ENCODE measurements around the gene AMBP. TPM values are rescaled to one million over a fixed set of nuclear protein-coding genes. Genes with fewer than 3 reads are reported as not detected.

Gene AMBP
- total and polyA plus RNA-seq, 2 of the 13 experiments (the other 11 are each of a cell fraction or from before 2014, with no cell fraction given) = 1,510 to 2,580 TPM

- peak overlapping the region; percentile 72 to 91 (median 76) for H3K4me3 ChIP-seq (replicated peaks in 1 of 3; ENCODE audit: insufficient read depth in 1 of 3, low read depth in 2 of 3, low read length in 3 of 3)
- peak; percentile 45 for DNase-seq (ENCODE audit: low spot score)
- peak overlapping the region; percentile 97 for H3K4me2 ChIP-seq (ENCODE audit: low read depth, low read length)
- POLR2A ChIA-PET = interaction anchor here (1.8 to 7.4 kb wide), 4 partner anchors 17 to 100 kb away, joined by 4 to 75 read pairs (median 22); no protein-coding TSS in a partner anchor
- intact Hi-C loops (cut with micrococcal nuclease; ENCODE audit: unreplicated experiment) (no loop called here), in situ Hi-C loops (cut with HindIII; ENCODE audit: extremely low pct_ligation_motif_present, low pct_unique_long_range_greater_than_20kb) (no loop called here)
- peak overlapping the region; percentile 98 for H3K27ac ChIP-seq (ENCODE audit: extremely low read length, insufficient read depth, low read length)
- ATAC-seq = peak; percentile 9; the same call in 2 of the 3 replicates
- H4K20me1 ChIP-seq (ENCODE audit: insufficient read depth, low read length) = peaks cover 43% of the 10 kb centered on the region
- FAIRE-seq = no peak
- H3K9ac ChIP-seq (ENCODE audit: insufficient read depth, low read depth, low read length) = peak overlapping the region; percentile 87
- peaks cover 72% of the 10 kb centered on the region for H3K79me2 ChIP-seq (ENCODE audit: insufficient read depth, low read length)
- H3K9me3 ChIP-seq (ENCODE audit: low read length) = no peaks in the 10 kb centered on the region
- CTCF ChIA-PET (ENCODE audit: low intra/inter-chr PET ratio, low total read pairs) = no interaction called here
- H3K36me3 ChIP-seq (replicated peaks in 1 of 2; ENCODE audit: control insufficient read depth in 1 of 2, insufficient read depth in 2 of 2, low read length in 2 of 2) = peaks cover 27 to 47% of the 10 kb centered on the region in 2 experiments
- BruUV-seq (replicated peaks) = no TSS peak
- 4% methylated on average over 12 of the region's 14 CpGs for WGBS (ENCODE audit: low lambda C conversion rate)
- H3K4me1 ChIP-seq (ENCODE audit: insufficient read depth, low read length) = peaks cover 78% of the 10 kb centered on the region
- H3K27me3 ChIP-seq (ENCODE audit: control insufficient read depth in 1 of 2, insufficient read depth in 2 of 2, low read length in 2 of 2) = no peaks in the 10 kb centered on the region; a peak in 1 of 5 replicates
- H2AFZ ChIP-seq (ENCODE audit: low read length) = no peak overlapping the region
- TF ChIP-seq SP1 (IDR thresholded peaks at IDR 0.05) (no peak), SP1 (CRISPR knock-in tag; IDR thresholded peaks at IDR 0.05) (no peak), MED13 (CRISPR knock-in tag; IDR thresholded peaks at IDR 0.05) (no peak), USF2 (IDR thresholded peaks at IDR 0.05; ENCODE audit: low read depth, low read length) (no peak), USF2 (CRISPR knock-in tag; IDR thresholded peaks at IDR 0.05; ENCODE audit: borderline replicate concordance) (no peak), CREB3 (CRISPR knock-in tag; IDR thresholded peaks at IDR 0.05) (no peak), HOXA3 (CRISPR knock-in tag; IDR thresholded peaks at IDR 0.05) (peak; percentile 19; the same call in 1 of the 2 replicates), MXI1 (IDR thresholded peaks at IDR 0.05; ENCODE audit: borderline replicate concordance, low read depth, low read length) (peak; percentile 56; the same call in 1 of the 3 replicates), SOX5 (CRISPR knock-in tag; IDR thresholded peaks at IDR 0.05; ENCODE audit: borderline replicate concordance) (0 out of 2 replicates have a peak, but pooled peaks have one; percentile 11), FOXO1 (CRISPR knock-in tag; IDR thresholded peaks at IDR 0.05) (0 out of 2 replicates have a peak, but pooled peaks have one; percentile 26), ZFP91 (CRISPR knock-in tag; IDR thresholded peaks at IDR 0.05; ENCODE audit: borderline replicate concordance) (peak; percentile 63), ZNF788 (CRISPR knock-in tag; IDR thresholded peaks at IDR 0.05; ENCODE audit: borderline replicate concordance) (peak; percentile 42; the same call in 1 of the 2 replicates), ZSCAN21 (CRISPR knock-in tag; IDR thresholded peaks at IDR 0.05; ENCODE audit: borderline replicate concordance) (peak; percentile 60; the same call in 1 of the 2 replicates), ZSCAN31 (CRISPR knock-in tag; IDR thresholded peaks at IDR 0.05; ENCODE audit: low read depth) (0 out of 2 replicates have a peak, but pooled peaks have one; percentile 22), POLR2AphosphoS2 (IDR thresholded peaks at IDR 0.05; ENCODE audit: low read depth, low read length) (no peak), MYC (CRISPR knock-in tag; IDR thresholded peaks at IDR 0.05; ENCODE audit: borderline replicate concordance) (peak; percentile 42; the same call in 1 of the 2 replicates), TCF7 (IDR thresholded peaks at IDR 0.05; ENCODE audit: low read depth) (no peak), MIER3 (CRISPR knock-in tag; IDR thresholded peaks at IDR 0.05; ENCODE audit: borderline replicate concordance) (no peak), POLR2G (IDR thresholded peaks at IDR 0.05; ENCODE audit: low read depth, low read length) (peak; percentile 6; the same call in 1 of the 2 replicates), ZNF354B (CRISPR knock-in tag; IDR thresholded peaks at IDR 0.05) (no peak)
Measured at GRCh38 chr9:114076237-114077161, 1.6 kb downstream of the AMBP start.
